Stimulated activated CD8-positive, alpha-beta memory T cell treated with anti-CD3 and anti-CD28 coated beads, Interleukin-15, amount 100 ng/mL, for 4 hours (primary cell): ENCODE results near the gene NAA38.
"Not testable (repeated sequence)": the region's sequence is repeated elsewhere in the genome, so short reads cannot be mapped to it uniquely, and the experiment has no call there.

ENCODE experiments used
- DNase-seq, 2 donors: peaks; one replicate each; pipeline ENCODE4 v3.0.0-alpha.2; 2020; ENCODE audit warnings: low read depth in 2 of 2

Gene NAA38

DNA sequence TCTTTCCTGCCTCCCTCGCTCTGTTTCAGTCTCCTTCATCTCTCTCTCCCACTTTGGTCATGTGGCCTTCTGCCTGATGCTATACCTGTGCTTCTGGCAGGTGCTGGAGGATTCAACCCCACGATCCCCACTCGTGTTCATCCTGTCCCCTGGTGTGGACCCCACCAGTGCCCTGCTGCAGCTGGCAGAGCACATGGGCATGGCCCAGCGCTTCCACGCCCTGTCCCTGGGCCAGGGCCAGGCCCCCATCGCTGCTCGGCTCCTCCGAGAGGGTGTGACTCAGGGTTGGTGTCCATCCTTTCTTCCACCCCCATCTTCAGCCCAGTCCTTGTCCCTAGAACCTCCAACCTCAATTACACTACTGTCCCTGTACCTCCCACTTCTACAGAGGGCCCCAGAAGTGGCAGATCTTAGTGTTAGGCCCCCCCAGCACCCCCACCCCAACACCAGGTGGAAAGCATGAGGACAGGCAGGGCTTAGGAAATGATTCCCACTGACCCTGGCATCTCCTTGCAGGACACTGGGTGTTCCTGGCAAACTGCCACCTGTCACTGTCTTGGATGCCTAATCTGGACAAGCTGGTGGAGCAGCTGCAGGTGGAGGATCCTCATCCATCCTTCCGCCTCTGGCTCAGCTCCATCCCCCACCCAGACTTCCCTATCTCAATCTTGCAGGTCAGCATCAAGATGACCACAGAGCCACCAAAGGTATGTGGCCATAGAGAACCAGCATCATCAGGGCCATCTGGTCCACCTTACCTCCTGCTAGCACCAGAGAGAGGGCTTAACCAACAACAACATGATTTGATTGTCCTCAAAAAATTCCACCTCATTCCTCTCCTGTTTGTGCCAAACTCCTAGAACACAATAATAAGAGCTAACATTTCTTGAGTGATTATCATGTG lies 33.1 kb downstream of the NAA38 start:
- DNase-seq: no peak

- no peak for DNase-seq
These were observed 33.8 kb downstream of the NAA38 start for GRCh38 chr17:7823581-7824001.

DNA sequence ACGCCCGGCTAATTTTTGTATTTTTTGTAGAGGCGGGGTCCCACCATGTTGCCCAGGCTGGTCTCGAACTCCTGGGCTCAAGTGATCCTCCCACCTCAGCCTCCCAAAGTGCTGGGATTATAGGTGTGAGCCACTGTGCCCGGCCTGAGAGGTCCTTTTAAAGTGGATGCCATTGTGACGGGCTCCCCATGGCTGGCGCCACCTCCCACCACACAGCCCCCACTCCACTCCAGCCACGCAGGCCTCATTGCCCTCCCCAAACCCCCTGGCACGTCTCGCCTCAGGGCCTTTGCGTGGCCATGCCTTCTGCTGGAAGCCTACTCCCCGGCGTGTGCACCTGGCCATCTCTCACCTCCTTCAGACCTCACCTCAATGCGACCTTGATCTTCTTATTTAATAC lies 35.2 kb downstream of the NAA38 start:
- DNase-seq: no peak

DNA sequence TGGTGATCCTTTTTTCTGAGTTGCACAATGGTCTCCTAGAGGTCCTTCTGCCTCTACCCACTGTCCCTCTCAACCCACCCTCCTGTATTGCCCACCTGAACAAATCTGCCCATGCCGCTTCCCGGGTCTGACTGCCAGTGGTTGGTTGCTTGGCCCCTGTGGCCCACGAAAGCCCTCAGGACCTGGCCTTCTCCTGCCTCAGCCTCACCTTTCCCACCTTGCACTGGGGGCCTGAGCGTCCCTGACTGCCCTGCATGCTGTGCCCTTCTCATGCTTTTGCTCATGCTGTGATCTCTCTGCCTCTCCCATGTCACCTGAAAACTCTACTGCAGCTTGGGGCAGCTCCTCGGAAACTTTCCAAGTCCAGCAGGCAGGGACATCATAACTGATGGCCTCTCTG lies 37.1 kb downstream of the NAA38 start:
- DNase-seq: no peak

GRCh38 chr17:7818746-7819645 lies 38.4 kb downstream of the NAA38 start:
- no peak for DNase-seq

- no peak for DNase-seq
These were observed 39.3 kb downstream of the NAA38 start for GRCh38 chr17:7818026-7818425.

DNA sequence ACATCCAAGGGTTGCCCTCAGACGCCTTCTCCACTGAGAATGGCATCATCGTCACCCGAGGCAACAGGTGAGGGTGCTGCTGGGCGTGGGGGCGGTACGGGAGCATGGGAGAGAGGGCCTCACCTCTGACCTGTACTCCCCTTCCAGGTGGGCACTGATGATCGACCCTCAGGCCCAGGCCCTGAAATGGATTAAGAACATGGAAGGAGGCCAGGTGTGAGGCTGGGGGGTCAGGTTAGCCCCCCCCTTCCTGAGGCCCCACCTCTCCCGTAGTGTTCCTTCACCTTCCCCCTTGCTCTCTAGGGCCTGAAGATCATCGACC lies 39.8 kb downstream of the NAA38 start:
- no peak for DNase-seq

DNA sequence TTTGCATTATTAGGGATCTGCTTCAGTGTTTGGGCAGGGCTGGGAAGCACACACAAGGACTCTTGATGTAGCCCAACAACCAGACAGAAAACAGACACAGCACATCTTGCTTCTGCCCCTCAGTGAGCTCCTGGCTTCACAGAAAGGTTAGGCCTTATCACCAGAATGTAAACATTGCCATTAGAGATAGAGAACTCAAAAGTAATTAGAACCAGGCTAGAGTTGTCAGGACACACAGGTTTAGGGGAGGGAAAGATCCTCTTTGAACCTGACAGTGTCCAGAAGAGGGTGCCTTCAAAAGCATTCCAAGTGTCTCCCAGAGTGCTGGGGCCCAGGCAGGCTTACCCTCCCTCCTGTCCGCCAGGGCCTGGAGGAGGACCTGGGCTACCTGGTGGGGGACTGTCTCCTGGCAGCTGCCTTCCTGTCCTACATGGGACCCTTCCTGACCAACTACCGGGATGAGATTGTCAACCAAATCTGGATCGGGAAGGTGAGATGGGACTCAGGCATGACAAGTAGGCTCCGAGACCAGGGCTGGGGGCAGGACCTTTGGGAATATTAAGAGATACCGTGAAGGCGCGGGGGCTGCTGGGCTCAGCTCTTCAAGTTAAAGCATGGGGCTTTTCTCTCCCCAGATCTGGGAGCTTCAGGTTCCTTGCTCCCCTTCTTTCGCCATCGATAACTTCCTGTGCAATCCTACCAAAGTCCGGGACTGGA lies 40.3 kb downstream of the NAA38 start:
- DNase-seq: no peak

GRCh38 chr17:7814969-7815368 lies 42.4 kb downstream of the NAA38 start:
- no peak for DNase-seq

- DNase-seq: no peak
These were observed 46.1 kb downstream of the NAA38 start for GRCh38 chr17:7811251-7811650.

GRCh38 chr17:7809791-7810343 lies 47.5 kb downstream of the NAA38 start:
- not testable (repeated sequence) for DNase-seq

DNA sequence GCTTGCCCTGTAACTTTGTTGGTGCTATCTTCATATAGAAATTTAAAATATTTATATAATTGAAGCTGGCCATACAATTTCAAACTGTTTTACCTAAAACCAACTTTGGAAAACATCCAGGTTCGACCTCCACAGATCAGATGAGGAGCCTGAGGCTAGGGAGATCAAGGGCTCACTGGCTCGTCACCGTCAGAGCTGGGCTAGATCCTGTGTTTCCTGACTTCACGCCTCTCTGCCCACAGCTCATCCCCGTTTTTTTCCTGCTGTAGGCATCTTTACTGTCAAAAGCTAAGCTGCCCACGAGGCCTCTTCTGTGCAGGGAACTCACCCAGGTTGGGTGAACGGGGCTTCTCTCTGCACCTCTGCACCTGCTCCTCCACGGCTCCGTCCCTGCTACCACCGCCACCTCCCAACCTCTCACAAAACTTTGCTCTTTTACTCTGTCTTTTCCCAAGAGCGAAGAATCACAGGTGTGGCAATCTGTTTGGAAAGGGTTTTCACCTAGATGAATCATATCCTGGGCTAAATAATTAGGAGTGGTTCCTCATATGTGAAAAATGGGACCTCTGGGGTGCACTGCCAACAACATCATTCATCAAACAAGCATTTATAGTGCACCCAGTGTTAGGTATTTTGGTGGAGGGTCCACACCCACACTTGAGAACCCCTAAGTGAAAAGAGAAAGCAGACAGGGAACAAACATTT lies 48.1 kb downstream of the NAA38 start:
- DNase-seq: no peak

- no peak for DNase-seq
These were observed 50.2 kb downstream of the NAA38 start for GRCh38 chr17:7807206-7807605.
